ENCODE data around the gene ST3GAL2. TPM values are rescaled to one million over a fixed set of nuclear protein-coding genes. Genes with fewer than 3 reads are reported as not detected.
A peak's percentile ranks its signal among the peaks of the same experiment; 100 is the strongest.
"Not testable (repeated sequence)": the region's sequence is repeated elsewhere in the genome, so short reads cannot be mapped to it uniquely, and the experiment has no call there.

Gene ST3GAL2
- total RNA-seq, 3 donors from 2014 or later, result 7.8 to 13.4 (median 11.5) TPM

DNA sequence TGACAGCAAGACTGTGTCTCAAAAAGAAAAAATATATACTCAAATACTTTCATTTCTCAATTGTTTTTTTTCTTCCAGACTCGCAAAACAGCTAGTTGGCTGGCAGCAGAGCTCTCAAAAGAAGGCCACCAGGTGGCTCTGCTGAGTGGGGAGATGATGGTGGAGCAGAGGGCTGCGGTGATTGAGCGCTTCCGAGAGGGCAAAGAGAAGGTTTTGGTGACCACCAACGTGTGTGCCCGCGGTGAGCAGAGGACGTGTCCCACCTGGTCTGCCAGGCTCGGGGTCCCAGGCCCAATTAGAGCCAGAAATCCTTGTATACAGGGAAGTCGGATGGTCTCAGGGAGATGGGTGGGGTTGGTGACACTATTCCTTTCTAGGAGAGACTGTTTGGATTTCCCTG is 68.8 kb downstream of the ST3GAL2 start:
- TF ChIP-seq, protein P1, sequence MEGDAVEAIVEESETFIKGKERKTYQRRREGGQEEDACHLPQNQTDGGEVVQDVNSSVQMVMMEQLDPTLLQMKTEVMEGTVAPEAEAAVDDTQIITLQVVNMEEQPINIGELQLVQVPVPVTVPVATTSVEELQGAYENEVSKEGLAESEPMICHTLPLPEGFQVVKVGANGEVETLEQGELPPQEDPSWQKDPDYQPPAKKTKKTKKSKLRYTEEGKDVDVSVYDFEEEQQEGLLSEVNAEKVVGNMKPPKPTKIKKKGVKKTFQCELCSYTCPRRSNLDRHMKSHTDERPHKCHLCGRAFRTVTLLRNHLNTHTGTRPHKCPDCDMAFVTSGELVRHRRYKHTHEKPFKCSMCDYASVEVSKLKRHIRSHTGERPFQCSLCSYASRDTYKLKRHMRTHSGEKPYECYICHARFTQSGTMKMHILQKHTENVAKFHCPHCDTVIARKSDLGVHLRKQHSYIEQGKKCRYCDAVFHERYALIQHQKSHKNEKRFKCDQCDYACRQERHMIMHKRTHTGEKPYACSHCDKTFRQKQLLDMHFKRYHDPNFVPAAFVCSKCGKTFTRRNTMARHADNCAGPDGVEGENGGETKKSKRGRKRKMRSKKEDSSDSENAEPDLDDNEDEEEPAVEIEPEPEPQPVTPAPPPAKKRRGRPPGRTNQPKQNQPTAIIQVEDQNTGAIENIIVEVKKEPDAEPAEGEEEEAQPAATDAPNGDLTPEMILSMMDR (IDR thresholded peaks at IDR 0.05), result peak in 2 of 3 donors; percentile 47 to 48
- DNase-seq (ENCODE audit: low spot score in 2 of 2); H3K4me1 ChIP-seq; H3K27me3 ChIP-seq; H3K9me3 ChIP-seq; intact Hi-C loops (cut with DNase I; ENCODE audit: low total_unique reads); H3K27ac ChIP-seq; H3K36me3 ChIP-seq; H3K4me3 ChIP-seq: not testable (repeated sequence)

- Histone ChIP-seq H3K27me3 (no peaks in the 10 kb centered on the region), H3K9me3 (no peaks in the 10 kb centered on the region), H3K4me3 (no peak overlapping the region), H3K4me1 (no peaks in the 10 kb centered on the region), H3K36me3 (no peaks in the 10 kb centered on the region), H3K27ac (no peak overlapping the region)
- TF ChIP-seq, protein P1 (IDR thresholded peaks at IDR 0.05), result no peak
- TF ChIP-seq POLR2A (IDR thresholded peaks at IDR 0.05), result no peak
- intact Hi-C loops (cut with DNase I; ENCODE audit: low total_unique reads), result no loop called here
- DNase-seq (ENCODE audit: low spot score in 2 of 2), result no peak
Observed at GRCh38 chr16:70364399-70364798, 74.5 kb downstream of the ST3GAL2 start.

DNA sequence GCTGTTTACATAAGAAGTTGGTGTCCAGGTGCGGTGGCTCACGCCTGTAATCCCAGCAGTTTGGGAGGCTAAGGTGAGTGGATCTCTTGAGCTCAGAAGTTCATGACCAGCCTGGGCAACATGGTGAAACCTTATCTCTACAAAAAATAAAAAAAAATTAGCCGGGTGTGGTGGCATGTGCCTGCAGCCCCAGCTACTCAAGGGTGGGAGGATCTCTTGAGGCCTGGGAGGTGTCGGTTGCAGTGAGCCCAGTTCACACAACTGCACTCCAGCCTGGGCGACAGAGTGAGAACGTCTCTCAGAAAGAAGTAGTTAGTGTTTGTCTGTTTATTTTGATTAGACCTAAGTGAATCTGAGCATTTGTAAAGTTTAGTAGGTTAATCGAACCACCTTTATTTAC is 79.3 kb downstream of the ST3GAL2 start:
- intact Hi-C loops (cut with DNase I; ENCODE audit: low total_unique reads), result no loop called here
- H3K9me3 ChIP-seq, result no peaks in the 10 kb centered on the region
- no peaks in the 10 kb centered on the region for H3K27me3 ChIP-seq
- H3K27ac ChIP-seq, result no peak overlapping the region
- no peaks in the 10 kb centered on the region for H3K4me1 ChIP-seq
- TF ChIP-seq POLR2AphosphoS5 (IDR thresholded peaks at IDR 0.05), result no peak
- TF ChIP-seq, protein P1 (IDR thresholded peaks at IDR 0.05), result no peak
- TF ChIP-seq POLR2A (IDR thresholded peaks at IDR 0.05), result no peak
- no peak overlapping the region for H3K4me3 ChIP-seq
- no peaks in the 10 kb centered on the region for H3K36me3 ChIP-seq
- DNase-seq (ENCODE audit: low spot score in 2 of 2), result no peak

DNA sequence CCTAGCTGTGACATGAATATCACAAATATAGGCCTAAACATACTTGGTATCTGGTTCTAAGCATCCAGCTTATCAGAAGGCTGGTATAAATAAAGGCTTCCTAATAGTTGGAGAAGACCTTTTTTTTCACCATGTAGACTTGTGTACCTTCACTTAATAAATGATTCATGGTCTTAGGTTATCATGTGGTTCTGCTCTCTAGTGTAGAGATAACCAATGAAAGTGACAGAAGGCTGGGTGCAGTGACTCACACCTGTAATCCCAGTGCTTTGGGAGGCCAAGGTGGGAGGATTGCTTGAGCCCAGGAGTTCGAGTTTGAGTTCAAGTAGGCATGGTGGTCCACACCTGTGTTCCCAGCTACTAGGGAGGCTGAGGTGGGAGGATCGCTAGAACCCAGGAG is 89.1 kb downstream of the ST3GAL2 start:
- no peak overlapping the region for H3K27ac ChIP-seq
- DNase-seq (ENCODE audit: low spot score in 2 of 2), result no peak
- TF ChIP-seq POLR2A (IDR thresholded peaks at IDR 0.05), result no peak
- TF ChIP-seq, protein P1 (IDR thresholded peaks at IDR 0.05), result no peak
- no peak for TF ChIP-seq POLR2AphosphoS5 (IDR thresholded peaks at IDR 0.05)
- intact Hi-C loops (cut with DNase I; ENCODE audit: low total_unique reads), result loop anchor here (5.0 kb wide), 1 partner anchor 403 kb away; no protein-coding TSS in a partner anchor
- H3K27me3 ChIP-seq, result no peaks in the 10 kb centered on the region
- H3K36me3 ChIP-seq, result no peaks in the 10 kb centered on the region
- no peaks in the 10 kb centered on the region for H3K9me3 ChIP-seq
- no peak overlapping the region for H3K4me3 ChIP-seq
- peaks cover 0 to 9% of the 10 kb centered on the region in 2 donors for H3K4me1 ChIP-seq

DNA sequence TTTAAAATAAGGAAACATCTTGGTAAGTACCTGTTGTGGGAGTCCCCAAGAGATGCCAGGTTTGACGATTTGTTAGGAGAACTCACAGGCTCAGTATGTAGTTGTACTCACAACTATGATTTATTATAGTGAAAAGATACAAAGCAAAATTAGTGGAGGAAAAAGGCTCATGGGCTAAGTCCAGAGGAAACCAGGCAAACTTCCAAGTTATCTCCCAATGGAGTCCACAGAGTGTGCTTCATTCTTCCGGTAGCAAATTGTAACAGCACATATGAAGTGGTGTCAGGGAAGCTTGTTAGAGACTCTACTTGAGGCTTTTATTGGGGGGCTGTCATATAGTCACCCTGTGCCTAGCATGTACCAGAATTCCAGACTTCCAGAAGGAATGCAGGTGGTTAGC is 89.9 kb downstream of the ST3GAL2 start:
- Histone ChIP-seq H3K27me3 (no peaks in the 10 kb centered on the region), H3K36me3 (no peaks in the 10 kb centered on the region), H3K4me1 (peaks cover 0 to 9% of the 10 kb centered on the region in 2 donors), H3K27ac (no peak overlapping the region), H3K4me3 (no peak overlapping the region), H3K9me3 (no peaks in the 10 kb centered on the region)
- TF ChIP-seq POLR2AphosphoS5 (IDR thresholded peaks at IDR 0.05) (no peak), POLR2A (IDR thresholded peaks at IDR 0.05) (no peak)
- TF ChIP-seq, protein P1 (IDR thresholded peaks at IDR 0.05), result no peak
- intact Hi-C loops (cut with DNase I; ENCODE audit: low total_unique reads), result loop anchor here (5.0 kb wide), 1 partner anchor 403 kb away; no protein-coding TSS in a partner anchor
- DNase-seq (ENCODE audit: low spot score in 2 of 2), result no peak
